ENCODE data around the gene KCNT1. TPM values are rescaled to one million over a fixed set of nuclear protein-coding genes. Genes with fewer than 3 reads are reported as not detected.

Gene KCNT1
- total and polyA plus RNA-seq, 8 donors = 0.05 to 1.1 (median 0.11) TPM

- ATAC-seq = no peak
- intact Hi-C loops (cut with DNase I) = no loop called here
Measured at GRCh38 chr9:135703726-135704125, 1.7 kb downstream of the KCNT1 start.

GRCh38 chr9:135704483-135704882 lies 2.5 kb downstream of the KCNT1 start:
- Histone ChIP-seq H3K27ac (no peak overlapping the region), H3K36me3 (no peaks in the 10 kb centered on the region), H3K9me3 (no peaks in the 10 kb centered on the region), H3K4me3 (no peak overlapping the region), H3K4me1 (no peaks in the 10 kb centered on the region), H3K27me3 (peaks cover 0 to 5% (median 0%) of the 10 kb centered on the region in 4 donors)
- intact Hi-C loops (cut with DNase I) = no loop called here
- FAIRE-seq (no peak), ATAC-seq (no peak), DNase-seq (no peak)
- no peak for TF ChIP-seq CTCF (IDR thresholded peaks at IDR 0.05)
- WGBS, 2 donors = 80 to 89% methylated on average over 5 of the region's 5 CpGs

More at GRCh38 chr9:135703726-135704125, 1.7 kb downstream of the KCNT1 start:
- Histone ChIP-seq H3K4me1 (no peaks in the 10 kb centered on the region), H3K27me3 (peaks cover 0 to 5% (median 0%) of the 10 kb centered on the region in 4 donors), H3K9me3 (no peaks in the 10 kb centered on the region), H3K27ac (no peak overlapping the region), H3K4me3 (no peak overlapping the region), H3K36me3 (no peaks in the 10 kb centered on the region)
- TF ChIP-seq CTCF (IDR thresholded peaks at IDR 0.05) = no peak
- no peak for DNase-seq
- FAIRE-seq = no peak
- 57 to 70% methylated on average over 14 of the region's 14 CpGs for WGBS, 2 donors

GRCh38 chr9:135705376-135705775 lies 3.4 kb downstream of the KCNT1 start:
- no peaks in the 10 kb centered on the region for H3K9me3 ChIP-seq
- intact Hi-C loops (cut with DNase I) = no loop called here
- H3K36me3 ChIP-seq = no peaks in the 10 kb centered on the region
- peak in 3 of 4 donors; percentile 68 to 74 (median 68) for ATAC-seq
- H3K27ac ChIP-seq = no peak overlapping the region
- no peak for TF ChIP-seq CTCF (IDR thresholded peaks at IDR 0.05)
- FAIRE-seq = no peak
- peaks cover 0 to 5% (median 0%) of the 10 kb centered on the region in 4 donors for H3K27me3 ChIP-seq
- no peak overlapping the region for H3K4me3 ChIP-seq
- WGBS, 2 donors = 7 to 15% methylated on average over 14 of the region's 14 CpGs
- H3K4me1 ChIP-seq = no peaks in the 10 kb centered on the region
- DNase-seq = peak in 4 of 6 donors; percentile 37 to 68 (median 49)

- FAIRE-seq (no peak), DNase-seq (no peak), ATAC-seq (no peak)
- intact Hi-C loops (cut with DNase I) = no loop called here
- Histone ChIP-seq H3K36me3 (no peaks in the 10 kb centered on the region), H3K27ac (no peak overlapping the region), H3K4me1 (no peaks in the 10 kb centered on the region), H3K9me3 (no peaks in the 10 kb centered on the region), H3K4me3 (no peak overlapping the region), H3K27me3 (peaks cover 0 to 5% (median 0%) of the 10 kb centered on the region in 4 donors)
- WGBS, 2 donors = 54 to 56% methylated on average over 9 of the region's 9 CpGs
- no peak for TF ChIP-seq CTCF (IDR thresholded peaks at IDR 0.05)
Measured at GRCh38 chr9:135706288-135706687, 4.3 kb downstream of the KCNT1 start.

GRCh38 chr9:135707252-135708138 lies 5.5 kb downstream of the KCNT1 start:
- 28 to 38% methylated on average over 23 of the region's 23 CpGs for WGBS, 2 donors
- intact Hi-C loops (cut with DNase I) = no loop called here
- Histone ChIP-seq H3K36me3 (no peaks in the 10 kb centered on the region), H3K27ac (no peak overlapping the region), H3K4me1 (no peaks in the 10 kb centered on the region), H3K4me3 (no peak overlapping the region), H3K27me3 (peaks cover 0 to under 1% (median 0%) of the 10 kb centered on the region in 4 donors), H3K9me3 (no peaks in the 10 kb centered on the region)
- DNase-seq (no peak), FAIRE-seq (no peak), ATAC-seq (no peak)
- TF ChIP-seq CTCF (IDR thresholded peaks at IDR 0.05) = no peak

All from pancreas (tissue), 10 donors.